Measurements from ENCODE around the gene GRIN2C. TPM values are rescaled to one million over a fixed set of nuclear protein-coding genes. Genes with fewer than 3 reads are reported as not detected.
A peak's percentile ranks its signal among the peaks of the same experiment; 100 is the strongest.

The GRIN2C gene
- total and polyA plus RNA-seq, 5 donors, result 30.4 to 62.8 (median 44.9) TPM

DNA sequence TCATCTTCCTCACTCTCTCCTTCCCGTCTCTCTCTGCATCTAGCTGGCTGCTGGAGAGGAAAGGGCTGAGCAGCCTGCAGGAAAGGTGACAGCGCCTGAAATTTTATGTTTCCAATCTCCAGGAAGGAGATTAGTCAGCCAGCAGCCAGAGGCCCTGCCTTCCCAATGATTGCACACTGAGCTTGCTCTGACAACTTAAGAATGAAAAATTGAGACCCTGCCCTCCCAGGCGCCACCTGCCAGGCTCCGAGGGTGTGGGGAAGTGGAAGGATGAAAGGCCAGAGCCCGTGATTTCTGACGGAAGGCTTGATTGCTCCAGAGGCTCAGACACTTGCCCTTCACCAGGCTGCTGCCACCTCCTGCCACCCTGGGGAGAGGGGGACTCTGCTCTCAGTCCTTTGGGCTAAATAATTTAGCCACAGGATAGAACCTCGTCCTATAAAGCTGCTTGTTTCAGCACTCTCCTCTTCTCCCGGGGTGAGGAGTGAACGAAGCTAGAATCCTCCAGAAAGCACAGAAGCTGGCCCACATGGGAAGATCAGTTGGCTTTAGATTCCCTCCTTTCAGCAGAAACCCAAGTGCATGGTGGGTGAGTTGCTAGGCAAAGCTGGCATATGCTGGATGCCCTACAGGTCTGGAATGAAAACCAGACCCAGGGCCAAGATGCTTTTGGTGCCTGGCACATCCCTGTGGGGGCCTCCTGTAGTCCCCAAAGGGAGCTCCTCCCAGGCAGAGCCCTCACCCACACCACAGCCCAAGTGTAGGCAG is 33.5 kb downstream of the GRIN2C start:
- WGBS, result 82% methylated on average over 9 of the region's 9 CpGs

DNA sequence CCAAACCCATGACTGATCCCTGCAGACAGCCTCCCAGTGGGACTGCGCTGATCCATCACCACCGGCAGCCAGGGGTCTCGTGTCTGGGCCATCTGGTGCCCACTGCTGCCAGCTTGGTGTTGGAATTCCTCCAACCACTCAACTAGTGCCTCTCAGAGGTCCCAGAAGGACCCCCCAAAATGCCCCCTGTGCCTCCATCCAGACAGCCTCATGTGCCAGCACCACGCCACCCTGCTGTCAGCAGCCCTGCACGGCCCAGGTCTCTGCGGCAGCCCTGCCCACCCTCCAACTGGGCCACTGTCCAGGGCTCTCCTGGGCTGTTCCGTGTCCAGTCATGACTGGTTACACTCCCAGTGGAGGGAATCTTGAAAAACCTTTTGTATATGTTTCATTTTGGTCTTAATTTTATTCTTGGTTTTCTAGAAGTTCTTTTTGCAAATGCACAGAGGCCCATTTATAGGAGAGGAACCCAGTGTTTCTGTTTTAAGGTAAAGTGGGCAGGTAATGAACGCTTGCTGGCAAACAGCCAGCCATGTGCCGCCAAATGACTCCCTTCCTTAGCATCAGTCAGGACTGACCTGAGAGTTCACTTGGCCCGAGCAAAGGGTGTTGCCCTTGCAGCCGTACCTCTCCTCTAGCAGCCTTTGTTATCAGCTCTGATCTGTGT is 34.6 kb downstream of the GRIN2C start:
- 75% methylated on average over 11 of the region's 11 CpGs for WGBS
- ATAC-seq, result no peak

More for the DNA sequence above, 33.5 kb downstream of the GRIN2C start:
- no peaks in the 10 kb centered on the region for H3K27me3 ChIP-seq (ENCODE audit: control insufficient read depth, insufficient read depth)
- no peak overlapping the region for H3K4me3 ChIP-seq (ENCODE audit: low read length)
- no peak for ATAC-seq
- H3K9me3 ChIP-seq (ENCODE audit: control insufficient read depth, low read length), result no peaks in the 10 kb centered on the region
- no peaks in the 10 kb centered on the region for H3K4me1 ChIP-seq (ENCODE audit: control insufficient read depth, insufficient read depth, low read length)
- DNase-seq, result no peak
- intact Hi-C loops (cut with DNase I), result no loop called here
- no peak overlapping the region for H3K27ac ChIP-seq (ENCODE audit: low read length)

DNA sequence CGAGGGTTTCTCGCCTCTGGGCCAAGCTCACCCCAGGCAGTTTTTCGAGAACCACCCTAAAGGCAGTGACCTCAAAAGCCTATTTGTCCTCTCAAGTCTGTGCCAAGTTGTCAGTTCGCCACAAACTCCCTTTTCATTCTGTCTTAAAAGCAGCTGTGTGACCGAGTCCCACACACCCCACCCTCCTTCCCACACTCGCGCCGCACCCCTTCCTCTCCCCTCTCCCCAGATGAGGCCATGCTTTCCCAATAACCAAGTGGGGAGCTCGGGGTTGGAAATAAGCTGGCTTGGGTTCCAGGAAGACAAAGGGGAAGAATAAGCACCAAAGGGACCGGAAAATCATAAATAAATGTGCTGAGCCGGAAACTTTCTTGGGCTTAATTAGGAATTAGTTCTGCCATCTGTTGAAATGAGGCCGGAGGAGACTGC is 36.7 kb downstream of the GRIN2C start:
- Histone ChIP-seq H3K4me3 (ENCODE audit: low read length) (no peak overlapping the region), H3K27me3 (ENCODE audit: control insufficient read depth, insufficient read depth) (no peaks in the 10 kb centered on the region), H3K27ac (ENCODE audit: low read length) (no peak overlapping the region), H3K4me1 (ENCODE audit: control insufficient read depth, insufficient read depth, low read length) (no peaks in the 10 kb centered on the region), H3K9me3 (ENCODE audit: control insufficient read depth, low read length) (no peaks in the 10 kb centered on the region)
- intact Hi-C loops (cut with DNase I), result no loop called here
- WGBS, result 49% methylated on average over 12 of the region's 12 CpGs
- peak; percentile 50 to 68 for ATAC-seq
- peak; percentile 64 to 84 (median 83) for DNase-seq

More for the DNA sequence above, 34.6 kb downstream of the GRIN2C start:
- Histone ChIP-seq H3K27me3 (ENCODE audit: control insufficient read depth, insufficient read depth) (no peaks in the 10 kb centered on the region), H3K4me1 (ENCODE audit: control insufficient read depth, insufficient read depth, low read length) (no peaks in the 10 kb centered on the region), H3K9me3 (ENCODE audit: control insufficient read depth, low read length) (no peaks in the 10 kb centered on the region), H3K4me3 (ENCODE audit: low read length) (no peak overlapping the region), H3K27ac (ENCODE audit: low read length) (no peak overlapping the region)
- DNase-seq, result peak in 1 of 3 donors; percentile 46
- intact Hi-C loops (cut with DNase I), result no loop called here

DNA sequence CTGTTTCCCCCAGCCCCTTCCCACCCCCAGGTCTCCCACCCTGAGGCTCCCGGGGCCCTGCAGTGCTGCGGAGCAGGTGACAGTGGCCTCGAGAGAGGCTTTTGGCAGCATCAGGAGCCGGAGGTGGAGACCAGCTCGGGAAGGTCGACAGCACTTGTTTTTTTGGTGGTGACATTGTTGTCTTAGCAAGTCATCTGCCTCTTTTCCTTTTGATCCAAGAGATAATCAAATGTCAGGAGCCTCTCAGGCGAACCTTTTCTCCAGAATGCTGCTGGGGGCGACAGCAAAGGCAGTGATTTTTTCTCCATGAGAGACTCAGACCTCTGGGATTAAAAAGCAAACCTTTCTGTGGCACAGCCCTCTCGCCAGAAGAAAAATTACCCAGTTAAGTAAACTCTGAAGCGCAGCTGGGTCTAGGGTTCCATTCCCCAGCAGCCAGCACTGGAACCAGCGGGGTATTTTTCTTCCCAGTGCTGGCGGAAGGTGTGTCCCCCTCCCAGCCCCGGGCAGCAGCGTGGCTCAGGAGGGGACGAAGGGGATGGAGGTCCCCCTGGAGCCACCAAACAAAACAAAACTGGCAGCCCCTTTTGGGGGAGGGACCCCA is 37.2 kb downstream of the GRIN2C start:
- Histone ChIP-seq H3K9me3 (ENCODE audit: control insufficient read depth, low read length) (no peaks in the 10 kb centered on the region), H3K4me3 (ENCODE audit: low read length) (no peak overlapping the region), H3K27me3 (ENCODE audit: control insufficient read depth, insufficient read depth) (no peaks in the 10 kb centered on the region), H3K27ac (ENCODE audit: low read length) (no peak overlapping the region), H3K4me1 (ENCODE audit: control insufficient read depth, insufficient read depth, low read length) (no peaks in the 10 kb centered on the region)
- intact Hi-C loops (cut with DNase I), result no loop called here
- 64% methylated on average over 15 of the region's 15 CpGs for WGBS
- ATAC-seq, result peak; percentile 2 to 5
- DNase-seq, result no peak

DNA sequence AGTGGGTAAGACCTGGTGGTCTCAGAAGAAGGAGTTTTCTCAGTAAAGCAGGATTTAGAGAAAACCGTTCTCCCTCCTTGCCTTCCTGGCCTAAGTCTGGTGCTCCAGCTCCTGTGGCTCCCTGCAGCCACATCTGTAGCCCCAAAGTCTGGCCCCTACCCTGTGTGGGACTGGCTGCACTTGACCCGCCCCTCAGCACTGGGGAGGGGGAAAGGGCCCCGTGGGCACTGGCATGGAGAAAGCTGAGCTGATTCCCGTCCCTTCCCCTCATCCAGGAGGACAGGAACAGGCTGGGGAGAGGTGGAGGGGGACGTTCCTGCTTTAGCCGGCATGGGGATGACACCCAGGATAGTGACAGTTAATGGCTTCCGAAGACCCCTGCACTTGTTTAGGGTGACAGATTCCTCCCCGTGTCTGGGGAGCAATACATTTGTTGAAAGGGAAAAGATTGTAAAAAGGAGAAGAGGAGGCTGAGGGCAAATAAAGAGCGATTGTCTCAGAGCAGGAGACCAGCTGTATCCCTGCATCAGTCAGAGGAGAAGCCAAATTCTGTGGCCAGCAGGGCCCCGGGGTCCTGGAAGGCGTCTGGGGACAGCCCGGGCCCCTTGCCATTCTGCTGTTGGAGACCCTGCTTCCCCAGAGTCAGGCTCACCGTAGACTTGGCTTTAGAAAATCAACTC is 37.9 kb downstream of the GRIN2C start:
- no peaks in the 10 kb centered on the region for H3K9me3 ChIP-seq (ENCODE audit: control insufficient read depth, low read length)
- no peak overlapping the region for H3K4me3 ChIP-seq (ENCODE audit: low read length)
- DNase-seq, result no peak
- no peaks in the 10 kb centered on the region for H3K4me1 ChIP-seq (ENCODE audit: control insufficient read depth, insufficient read depth, low read length)
- no peak overlapping the region for H3K27ac ChIP-seq (ENCODE audit: low read length)
- 65% methylated on average over 13 of the region's 13 CpGs for WGBS
- intact Hi-C loops (cut with DNase I), result no loop called here
- no peaks in the 10 kb centered on the region for H3K27me3 ChIP-seq (ENCODE audit: control insufficient read depth, insufficient read depth)
- ATAC-seq, result no peak

DNA sequence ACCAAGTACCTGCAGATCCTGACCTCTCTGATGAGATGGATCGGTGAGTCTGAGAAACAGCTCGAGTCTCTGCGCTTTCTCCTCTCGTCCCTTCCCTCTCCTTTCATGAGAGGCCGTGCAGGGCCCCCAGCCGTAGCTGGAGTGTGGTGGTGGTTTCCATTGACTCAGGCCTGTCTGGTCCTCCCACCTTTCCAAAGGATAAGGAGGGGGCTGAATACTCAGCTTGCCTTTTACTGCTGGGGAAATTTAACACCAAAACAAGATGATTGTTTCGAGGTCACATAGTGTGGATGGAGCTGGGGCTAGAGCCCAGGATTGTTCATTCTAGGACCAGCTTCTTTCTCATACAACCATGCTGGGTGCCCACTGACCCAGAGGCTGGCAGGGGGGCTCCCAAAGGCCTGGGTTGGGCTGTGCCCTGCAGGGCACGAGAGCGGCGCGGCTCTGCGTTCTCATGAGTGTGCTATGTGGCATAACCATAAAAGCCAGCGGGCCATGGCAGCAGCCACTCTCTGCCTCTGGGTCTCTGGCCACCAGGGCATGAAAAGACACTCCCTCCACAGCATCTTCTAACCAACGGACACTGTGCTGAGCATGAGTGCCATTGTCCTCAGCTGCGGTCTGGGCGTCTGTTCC is 39.8 kb downstream of the GRIN2C start:
- intact Hi-C loops (cut with DNase I), result no loop called here
- ATAC-seq, result no peak
- Histone ChIP-seq H3K4me3 (ENCODE audit: low read length) (no peak overlapping the region), H3K4me1 (ENCODE audit: control insufficient read depth, insufficient read depth, low read length) (peaks cover 3% of the 10 kb centered on the region), H3K9me3 (ENCODE audit: control insufficient read depth, low read length) (no peaks in the 10 kb centered on the region), H3K27me3 (ENCODE audit: control insufficient read depth, insufficient read depth) (no peaks in the 10 kb centered on the region), H3K27ac (ENCODE audit: low read length) (no peak overlapping the region)
- no peak for DNase-seq
- WGBS, result 96% methylated on average over 16 of the region's 16 CpGs

DNA sequence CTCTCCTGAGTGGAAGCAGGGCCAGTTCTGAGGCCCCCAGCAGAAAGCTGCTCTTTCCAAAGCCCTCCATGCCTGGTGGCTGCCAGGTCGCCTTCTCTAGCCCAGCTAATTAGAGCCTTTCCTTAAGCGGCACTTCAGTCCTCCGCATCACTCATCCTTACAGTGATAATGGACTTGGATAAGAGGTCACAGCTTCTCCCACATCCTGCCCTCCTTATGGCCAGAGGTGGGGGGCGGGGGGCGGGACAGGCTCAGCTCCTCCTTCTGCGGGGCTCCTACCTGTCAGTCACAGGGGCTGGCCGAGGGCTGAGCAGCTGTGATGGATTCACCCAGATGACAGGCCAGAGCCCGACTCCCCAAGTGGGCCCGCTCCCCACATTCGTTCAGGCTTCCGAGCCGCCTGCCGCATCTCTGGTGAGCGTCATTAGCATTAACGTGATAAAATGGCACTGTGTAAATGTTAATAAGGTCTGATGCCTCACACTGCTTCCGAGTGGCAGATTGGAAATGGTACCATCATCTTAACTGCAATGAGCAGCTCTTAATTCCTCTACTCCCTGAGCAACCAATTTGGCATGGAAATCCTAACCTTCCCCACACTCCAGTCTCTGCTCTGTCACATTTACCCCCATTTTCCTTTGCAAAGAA is 41.3 kb downstream of the GRIN2C start:
- Histone ChIP-seq H3K4me1 (ENCODE audit: control insufficient read depth, insufficient read depth, low read length) (peaks cover 7% of the 10 kb centered on the region), H3K27me3 (ENCODE audit: control insufficient read depth, insufficient read depth) (no peaks in the 10 kb centered on the region), H3K27ac (ENCODE audit: low read length) (no peak overlapping the region), H3K9me3 (ENCODE audit: control insufficient read depth, low read length) (no peaks in the 10 kb centered on the region), H3K4me3 (ENCODE audit: low read length) (no peak overlapping the region)
- ATAC-seq (no peak), DNase-seq (no peak)
- 94% methylated on average over 16 of the region's 16 CpGs for WGBS
- intact Hi-C loops (cut with DNase I), result no loop called here

DNA sequence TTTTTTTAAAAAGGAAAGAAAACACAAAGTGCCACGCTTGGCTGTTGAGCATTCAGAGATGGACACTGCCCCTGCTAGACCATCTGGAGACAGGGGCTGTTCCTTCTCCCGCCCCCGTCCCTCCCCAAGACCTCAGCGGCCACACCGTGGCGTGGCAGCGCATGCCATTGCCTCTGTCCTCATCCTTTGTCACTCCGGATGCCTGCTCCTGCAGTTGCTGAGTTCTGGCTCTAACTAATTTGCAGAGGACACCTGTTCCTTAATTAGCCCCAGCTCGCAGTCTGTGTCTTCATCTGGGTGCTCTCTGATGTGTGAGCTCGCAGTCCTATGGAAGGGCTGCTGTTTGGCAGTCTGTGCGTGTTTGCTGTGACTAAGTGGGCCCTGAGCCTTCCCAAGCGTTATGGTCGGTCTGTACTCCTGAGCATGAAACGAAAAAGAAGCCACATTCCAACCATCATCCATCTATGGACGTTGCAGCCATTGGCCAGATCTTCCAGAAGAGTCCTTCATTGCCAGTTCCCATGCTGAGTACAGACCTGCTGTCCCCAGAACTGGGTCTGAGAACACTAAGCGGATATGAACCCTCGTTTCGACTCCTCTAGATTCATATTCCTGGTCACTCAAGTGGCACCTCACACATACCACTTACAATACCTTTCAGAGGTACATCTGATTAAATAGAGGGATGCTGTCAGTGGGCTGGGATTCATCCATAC is 42.6 kb downstream of the GRIN2C start:
- no peaks in the 10 kb centered on the region for H3K9me3 ChIP-seq (ENCODE audit: control insufficient read depth, low read length)

DNA sequence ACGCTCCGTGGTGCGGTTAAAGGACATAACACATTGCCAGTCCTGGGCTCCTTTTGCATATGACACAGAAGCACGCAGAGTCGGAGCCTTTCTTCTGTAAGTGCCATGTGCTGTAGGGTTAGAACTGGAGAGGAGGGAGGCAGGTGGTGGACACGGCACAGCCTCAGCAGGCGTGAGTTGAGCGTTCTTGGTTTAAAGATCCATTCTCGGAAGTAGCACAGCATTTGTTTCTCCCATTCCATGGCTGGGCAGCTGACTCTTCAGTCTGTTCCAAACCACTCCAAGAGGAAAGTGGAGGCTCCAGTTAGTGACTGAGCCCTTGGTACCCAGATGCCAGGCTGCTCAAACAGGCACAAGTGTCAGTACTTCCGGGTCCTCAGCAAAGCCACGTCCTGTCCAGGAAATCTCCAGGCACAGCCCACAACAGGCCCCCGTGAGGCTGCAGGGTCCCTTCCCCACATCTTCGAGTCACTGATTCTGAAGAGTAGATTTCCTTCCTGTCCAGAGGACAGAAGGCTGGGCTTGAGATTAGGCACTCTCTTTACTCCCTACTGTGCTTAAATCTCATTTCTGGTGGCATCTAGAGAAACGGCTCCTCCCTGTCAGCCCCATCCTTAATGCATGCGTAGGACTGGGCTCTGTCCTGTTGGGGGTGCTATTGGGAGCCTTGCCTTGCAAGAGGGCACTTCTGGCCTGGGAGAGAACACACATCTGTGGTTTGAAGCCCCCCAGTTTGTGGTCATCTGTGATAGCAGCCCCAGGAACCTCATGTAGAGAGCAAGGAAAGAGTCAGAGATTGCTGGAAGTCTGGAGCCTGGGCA is 43.9 kb downstream of the GRIN2C start:
- H3K27me3 ChIP-seq (ENCODE audit: control insufficient read depth, insufficient read depth), result no peaks in the 10 kb centered on the region
- H3K9me3 ChIP-seq (ENCODE audit: control insufficient read depth, low read length), result no peaks in the 10 kb centered on the region
- no peak overlapping the region for H3K4me3 ChIP-seq (ENCODE audit: low read length)
- H3K27ac ChIP-seq (ENCODE audit: low read length), result no peak overlapping the region
- intact Hi-C loops (cut with DNase I), result no loop called here
- DNase-seq (no peak), ATAC-seq (no peak)
- 76% methylated on average over 15 of the region's 15 CpGs for WGBS
- H3K4me1 ChIP-seq (ENCODE audit: control insufficient read depth, insufficient read depth, low read length), result peaks cover 9% of the 10 kb centered on the region

More for the DNA sequence above, 42.6 kb downstream of the GRIN2C start:
- no peaks in the 10 kb centered on the region for H3K27me3 ChIP-seq (ENCODE audit: control insufficient read depth, insufficient read depth)
- peaks cover 9% of the 10 kb centered on the region for H3K4me1 ChIP-seq (ENCODE audit: control insufficient read depth, insufficient read depth, low read length)
- ATAC-seq (no peak), DNase-seq (no peak)
- 91% methylated on average over 18 of the region's 18 CpGs for WGBS
- no peak overlapping the region for H3K27ac ChIP-seq (ENCODE audit: low read length)
- intact Hi-C loops (cut with DNase I), result no loop called here
- no peak overlapping the region for H3K4me3 ChIP-seq (ENCODE audit: low read length)

All from right cardiac atrium (tissue), 5 donors.